ENCODE measurements around the gene KTI12. TPM values are rescaled to one million over a fixed set of nuclear protein-coding genes. Genes with fewer than 3 reads are reported as not detected.
"Not testable (repeated sequence)": the region's sequence is repeated elsewhere in the genome, so short reads cannot be mapped to it uniquely, and the experiment has no call there.

KTI12 gene
- total RNA-seq, 1 donor from 2014 or later, result 5.4 TPM

DNA sequence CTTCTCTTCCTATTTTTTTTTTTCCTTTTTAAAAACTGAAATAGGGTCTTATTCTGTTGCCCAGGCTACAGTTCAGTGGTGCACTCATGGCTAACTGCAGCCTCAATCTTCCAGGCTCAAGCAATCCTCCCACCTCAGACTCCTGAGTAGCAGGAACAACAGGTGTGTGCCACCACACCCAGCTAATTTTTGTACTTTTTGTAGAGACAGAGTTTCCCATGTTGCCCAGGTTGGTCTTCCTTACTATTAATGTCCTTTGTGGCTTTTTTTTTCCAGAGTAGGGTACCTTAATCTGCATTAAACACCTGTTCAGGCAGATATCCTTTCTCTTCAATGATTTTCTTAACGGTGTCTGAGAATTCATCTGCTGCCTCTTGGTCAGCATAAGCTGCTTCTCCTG, 4.3 kb upstream of the KTI12 start:
- no peak for ATAC-seq

- no peak for ATAC-seq
These were observed 3.8 kb upstream of the KTI12 start for GRCh38 chr1:52037402-52037814.

DNA sequence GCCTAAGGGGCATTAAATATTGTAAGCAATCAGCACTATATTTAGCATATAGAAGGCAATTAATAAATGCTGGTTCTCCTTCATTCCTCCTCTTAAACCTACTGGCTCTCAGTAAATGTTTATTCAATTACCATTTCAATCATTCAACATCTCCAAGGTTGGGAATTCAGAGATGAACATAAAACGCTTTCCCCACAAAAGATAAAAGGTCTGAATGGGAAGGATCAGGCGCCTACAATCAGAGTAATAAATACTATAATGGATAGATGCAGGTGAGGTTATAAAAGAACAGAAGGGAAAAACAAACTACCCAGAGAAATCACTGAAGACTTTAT, 407 bp upstream of the KTI12 start:
- ATAC-seq, result no peak

DNA sequence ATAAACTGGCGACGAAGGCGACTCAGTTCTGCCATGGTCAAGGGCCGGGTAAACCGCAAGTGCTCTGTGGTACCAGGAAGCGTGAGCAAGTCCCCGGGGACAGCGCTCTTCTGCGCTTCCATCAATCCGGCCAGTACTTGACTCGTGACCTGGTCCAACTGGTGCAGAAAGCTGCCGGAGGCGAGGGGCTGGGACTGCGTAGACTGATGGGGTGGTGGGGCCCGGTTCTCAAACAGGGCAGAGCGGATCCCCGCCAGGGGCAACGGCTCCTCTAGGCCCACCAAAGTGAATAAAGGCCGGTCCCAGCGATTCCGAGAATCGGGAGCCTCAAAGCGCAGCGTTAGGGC, 852 bp downstream of the KTI12 start:
- ATAC-seq, result peak; percentile 42

DNA sequence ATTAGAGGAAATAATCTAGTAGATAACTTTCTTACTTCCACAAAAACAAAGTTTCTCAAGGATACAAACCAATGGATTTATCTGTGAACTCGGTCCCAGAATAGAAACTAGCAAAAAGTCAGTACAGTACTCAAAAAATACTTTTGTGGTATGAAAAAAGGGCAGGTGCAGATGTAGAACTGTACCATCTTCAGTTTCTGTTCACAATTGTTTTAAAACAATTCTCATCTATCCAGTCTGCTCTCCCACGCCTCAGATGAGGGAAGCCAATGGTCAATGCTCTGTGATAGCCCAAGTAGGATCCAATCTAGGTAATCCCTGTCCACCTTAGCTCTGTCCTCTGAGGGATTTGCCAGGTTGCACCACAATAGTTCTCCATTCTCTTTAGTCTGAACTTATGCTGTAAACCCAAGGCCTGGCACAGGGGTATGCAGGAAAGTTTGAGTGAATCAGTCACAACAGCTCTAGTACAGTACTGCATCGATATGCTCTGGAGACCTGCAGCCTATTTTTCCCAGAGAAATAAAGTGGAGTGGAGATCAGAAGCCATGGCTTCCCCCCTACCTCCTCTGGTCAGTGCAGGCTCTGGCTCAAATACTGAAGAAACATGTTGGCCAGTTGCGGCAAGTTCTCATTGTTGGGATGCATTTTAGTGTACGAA, 1.4 kb downstream of the KTI12 start:
- ATAC-seq, result no peak

- ATAC-seq, result not testable (repeated sequence)
These were observed 4.8 kb downstream of the KTI12 start for GRCh38 chr1:52028839-52029238.

GRCh38 chr1:52028328-52028727, 5.3 kb downstream of the KTI12 start:
- no peak for ATAC-seq

DNA sequence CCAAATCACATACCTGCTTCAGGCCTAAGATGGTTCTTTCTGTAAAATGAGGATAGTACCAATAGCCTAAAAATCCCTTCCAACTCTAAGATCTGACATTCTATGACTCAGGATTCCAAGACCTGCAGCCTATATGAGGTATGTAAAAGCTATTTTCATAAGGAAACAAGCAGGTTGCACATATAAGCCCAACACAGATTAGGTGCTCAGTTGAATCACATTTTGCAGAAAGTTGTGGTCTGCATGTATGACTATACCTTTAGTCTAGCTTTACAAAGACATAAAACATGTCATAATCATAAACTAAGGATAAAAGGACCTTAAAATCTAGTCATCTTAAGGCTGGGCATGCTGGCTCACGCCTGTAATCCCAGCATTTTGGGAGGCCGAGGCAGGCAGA, 7.3 kb downstream of the KTI12 start:
- no peak for ATAC-seq

GRCh38 chr1:52022133-52022532, 11.5 kb downstream of the KTI12 start:
- ATAC-seq, result no peak

GRCh38 chr1:52008071-52008809, 25.4 kb downstream of the KTI12 start:
- no peak for ATAC-seq

DNA sequence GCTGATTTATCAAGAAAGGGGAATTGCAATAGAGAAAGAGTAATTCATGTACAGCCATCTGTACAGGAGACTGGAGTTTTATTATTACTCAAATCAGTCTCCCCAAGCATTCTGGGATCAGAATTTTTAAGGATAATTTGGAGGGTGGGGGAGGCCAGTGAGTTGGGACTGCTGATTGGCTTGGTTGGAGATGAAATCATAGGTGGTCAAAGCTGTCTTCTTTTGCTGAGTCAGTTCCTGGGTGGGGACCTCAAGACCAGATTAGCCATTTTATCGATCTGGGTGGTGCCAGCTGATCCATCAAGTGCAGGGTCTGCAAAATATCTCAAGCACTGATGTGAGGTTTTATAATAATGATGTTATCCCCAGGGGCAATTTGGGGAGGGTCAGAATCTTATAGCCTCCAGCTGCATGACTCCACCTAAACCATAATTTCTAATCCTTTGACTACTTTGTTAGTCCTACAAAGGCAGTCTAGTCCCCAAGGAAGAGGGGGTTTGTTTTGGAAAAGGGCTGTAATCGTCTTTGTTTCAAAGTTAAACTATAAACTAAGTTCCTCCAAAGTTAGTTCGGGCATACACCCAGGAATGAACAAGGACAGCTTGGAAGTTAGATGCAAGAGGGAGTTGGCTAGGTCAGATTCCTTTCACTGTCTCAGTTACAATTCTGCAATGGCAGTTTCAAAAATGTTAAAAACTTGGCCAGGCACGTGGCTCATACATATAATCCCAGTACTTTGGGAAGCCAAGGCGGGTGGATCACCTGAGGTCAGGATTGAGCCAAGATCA, 26.2 kb downstream of the KTI12 start:
- no peak for ATAC-seq

DNA sequence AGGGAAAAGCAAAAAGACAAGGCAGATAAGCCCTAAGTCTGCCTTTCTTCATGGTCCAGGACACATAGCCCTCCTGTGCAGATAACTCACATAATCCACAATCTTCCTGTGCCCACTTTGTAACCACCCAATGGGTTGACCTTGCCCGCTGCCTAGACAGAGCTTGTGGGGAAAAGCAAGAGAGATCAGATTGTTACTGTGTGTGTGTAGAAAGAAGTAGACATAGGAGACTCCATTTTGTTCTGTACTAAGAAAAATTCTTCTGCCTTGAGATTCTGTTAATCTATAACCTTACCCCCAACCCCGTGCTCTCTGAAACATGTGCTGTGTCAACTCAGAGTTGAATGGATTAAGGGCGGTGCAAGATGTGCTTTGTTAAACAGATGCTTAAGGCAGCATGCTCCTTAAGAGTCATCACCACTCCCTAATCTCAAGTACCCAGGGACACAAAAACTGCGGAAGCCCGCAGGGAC, 27.5 kb downstream of the KTI12 start:
- ATAC-seq, result not testable (repeated sequence)

GRCh38 chr1:52005548-52005947, 28.1 kb downstream of the KTI12 start:
- ATAC-seq, result not testable (repeated sequence)

DNA sequence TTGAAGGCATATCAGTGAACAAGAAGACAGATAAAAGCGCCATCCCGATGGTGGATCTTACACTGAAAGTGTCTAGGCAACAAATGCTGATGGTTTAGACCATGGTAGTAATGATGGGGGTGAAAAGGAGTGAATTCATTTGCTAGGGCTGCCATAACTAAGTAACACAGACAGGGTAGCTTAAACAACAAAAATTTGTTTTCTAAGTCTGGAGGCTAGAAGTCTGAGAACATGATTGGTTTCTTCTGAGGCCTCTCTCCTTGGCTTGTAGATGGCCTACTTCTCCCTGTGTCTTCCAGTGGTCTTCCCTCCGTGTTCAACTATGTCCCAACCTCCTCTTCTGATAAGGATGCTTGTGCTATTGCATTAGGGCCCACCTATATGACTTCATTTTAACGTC, 29.7 kb downstream of the KTI12 start:
- no peak for ATAC-seq

DNA sequence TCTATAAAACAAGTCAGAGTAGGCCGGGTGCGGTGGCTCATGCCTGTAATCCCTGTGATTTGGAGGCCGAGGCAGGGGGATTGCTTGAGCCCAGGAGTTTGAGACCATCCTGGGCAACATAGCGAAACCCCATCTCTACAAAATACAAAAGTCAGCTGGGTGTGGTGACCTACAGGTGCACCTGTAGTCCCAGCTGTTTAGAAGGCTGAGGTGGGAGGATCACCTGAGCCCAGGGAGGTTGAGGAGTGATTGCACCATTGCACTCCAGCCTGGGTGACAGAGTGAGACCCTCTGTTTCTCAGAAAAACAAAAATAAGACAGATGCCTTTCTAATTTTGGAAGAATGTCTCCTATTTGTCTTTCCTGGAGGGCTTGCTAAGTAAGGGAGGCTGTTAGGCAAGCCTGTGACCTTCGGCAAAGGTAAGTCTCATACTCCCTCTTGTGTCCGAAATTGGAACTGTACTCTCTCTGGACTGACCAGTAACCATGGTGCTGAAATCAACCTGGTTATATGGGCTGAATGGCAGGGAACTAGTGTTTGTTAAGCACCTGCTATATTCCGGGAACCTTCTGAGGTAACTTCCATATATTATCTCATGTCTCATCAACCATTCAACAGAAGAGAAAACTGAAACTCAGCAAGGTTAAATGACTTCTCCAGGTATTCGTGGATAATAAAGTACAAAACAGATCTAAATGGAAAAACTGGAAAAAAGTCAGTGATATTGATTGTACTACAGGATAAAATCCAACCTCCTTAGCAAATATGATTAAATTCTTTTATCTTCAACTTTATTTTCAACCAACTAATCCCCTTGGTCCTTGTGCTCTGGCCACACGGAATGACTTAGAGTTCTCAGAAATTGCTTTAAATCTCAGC, 31.3 kb downstream of the KTI12 start:
- peak; percentile 93 for ATAC-seq

DNA sequence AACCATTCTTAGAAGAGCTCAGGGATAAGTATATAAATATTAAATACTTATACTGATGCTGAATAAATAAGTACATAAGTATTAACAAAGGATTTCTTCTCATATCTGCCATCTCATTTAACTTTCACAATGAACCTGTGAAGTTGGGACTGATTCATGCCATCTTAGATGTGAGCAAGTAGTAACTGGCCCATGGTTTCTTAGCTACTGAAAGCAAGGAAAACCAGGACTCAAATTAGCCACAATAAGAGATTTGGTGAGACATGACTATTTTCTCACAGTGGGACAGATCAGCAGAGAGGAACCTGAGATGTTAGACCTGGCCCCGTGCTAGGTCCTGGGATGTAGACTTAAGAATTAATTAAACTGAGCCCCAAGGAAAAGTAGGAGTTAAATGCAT, 34.9 kb downstream of the KTI12 start:
- ATAC-seq, result no peak

- ATAC-seq, result no peak
These were observed 35.6 kb downstream of the KTI12 start for GRCh38 chr1:51997974-51998382.

DNA sequence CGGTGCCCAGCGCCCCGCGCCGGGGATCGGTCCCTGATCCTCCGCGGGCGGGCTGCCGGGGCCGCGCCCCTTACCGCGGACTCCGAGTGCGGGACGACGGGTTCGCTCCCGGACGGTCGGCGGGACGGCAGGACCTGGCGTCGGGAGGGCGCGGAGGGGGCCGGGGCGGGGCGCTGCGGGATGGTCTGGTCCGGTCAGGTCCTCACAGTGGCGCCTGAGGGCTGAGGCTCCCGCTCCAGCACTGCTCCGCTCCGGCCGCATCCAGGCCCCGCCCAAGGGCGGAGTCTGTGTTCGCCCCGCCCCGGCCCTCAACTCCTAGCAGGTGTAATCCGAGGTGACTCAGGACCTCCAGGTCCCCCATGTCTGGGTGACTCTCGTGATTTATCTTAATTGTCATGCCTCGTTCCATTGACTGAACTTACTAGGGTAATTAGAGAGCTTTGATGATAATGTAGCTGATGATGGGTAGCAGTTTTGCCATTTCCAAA, 43.1 kb downstream of the KTI12 start, which contains the start of gene RAB3B:
RAB3B (minus strand) TSS at position 223 of the 488 bp plus-strand sequence. CDS start 13,583 bp downstream, outside the sequence.
- peak; percentile 72 for ATAC-seq

- peak; percentile 13 for ATAC-seq
These were observed 43.8 kb downstream of the KTI12 start for GRCh38 chr1:51989582-51990477.

GRCh38 chr1:51988254-51988653, 45.4 kb downstream of the KTI12 start:
- ATAC-seq, result no peak

DNA sequence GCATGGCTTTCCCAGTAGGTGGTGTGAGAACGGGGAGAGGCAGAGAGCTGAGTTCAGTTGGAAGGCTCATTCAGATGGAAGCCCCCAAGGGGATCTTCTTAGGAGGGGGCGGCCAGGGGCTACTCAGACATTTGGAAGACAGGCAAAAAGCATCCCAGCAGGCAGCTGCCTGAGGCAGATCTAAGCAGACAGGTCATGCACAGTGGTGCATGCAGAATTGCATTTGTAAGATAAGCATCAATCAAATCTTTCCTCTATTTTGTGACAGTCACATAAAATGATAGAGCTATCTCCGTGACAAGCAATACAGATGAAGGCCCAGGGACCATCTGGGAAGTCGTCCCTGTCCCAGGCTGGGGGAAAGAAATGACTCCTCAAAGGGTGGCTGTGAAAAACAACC, 46.9 kb downstream of the KTI12 start:
- no peak for ATAC-seq

All from esophagus mucosa (tissue), 1 donor.